Stimulated activated CD8-positive, alpha-beta memory T cell treated with anti-CD3 and anti-CD28 coated beads, Interleukin-15, amount 100 ng/mL, for 24 hours (primary cell): ENCODE measurements around the gene SIPA1L2.

Experiments used
- DNase-seq: peaks from one replicate; pipeline ENCODE4 v3.0.0-alpha.2; 2020; ENCODE audit warnings: low read depth

Gene SIPA1L2

DNA sequence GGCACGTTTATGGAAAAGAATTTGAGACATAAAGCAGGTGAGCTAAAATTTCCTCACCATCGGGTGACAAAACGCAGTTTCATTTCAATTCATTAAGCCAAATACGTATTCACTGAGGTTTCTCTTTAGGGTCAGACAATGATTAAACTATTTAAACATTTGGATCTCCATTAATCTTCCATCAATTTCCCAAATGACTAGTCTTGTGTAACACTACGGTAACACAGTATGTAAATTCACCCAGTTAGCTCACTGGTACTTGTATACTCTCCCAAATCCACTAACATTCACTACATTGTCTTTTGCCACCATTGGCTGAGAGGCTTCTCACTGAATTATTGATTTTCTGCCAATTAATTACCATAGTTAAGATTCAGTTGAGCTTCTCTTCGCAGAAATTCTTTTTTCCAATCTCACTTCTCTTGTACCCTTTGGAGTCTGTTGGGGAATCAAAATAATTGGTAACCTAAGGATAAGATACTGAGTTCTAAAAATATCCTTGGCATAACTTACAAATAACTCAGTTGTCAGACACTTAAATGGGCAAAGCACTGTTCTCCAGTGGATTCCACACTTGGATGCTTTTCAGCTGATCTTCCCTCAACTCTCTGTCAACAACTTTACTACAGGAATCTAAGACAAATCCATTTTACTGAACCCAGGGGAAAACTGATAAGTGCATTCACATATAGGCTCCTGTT, 40.7 kb downstream of the SIPA1L2 start:
- no peak for DNase-seq

DNA sequence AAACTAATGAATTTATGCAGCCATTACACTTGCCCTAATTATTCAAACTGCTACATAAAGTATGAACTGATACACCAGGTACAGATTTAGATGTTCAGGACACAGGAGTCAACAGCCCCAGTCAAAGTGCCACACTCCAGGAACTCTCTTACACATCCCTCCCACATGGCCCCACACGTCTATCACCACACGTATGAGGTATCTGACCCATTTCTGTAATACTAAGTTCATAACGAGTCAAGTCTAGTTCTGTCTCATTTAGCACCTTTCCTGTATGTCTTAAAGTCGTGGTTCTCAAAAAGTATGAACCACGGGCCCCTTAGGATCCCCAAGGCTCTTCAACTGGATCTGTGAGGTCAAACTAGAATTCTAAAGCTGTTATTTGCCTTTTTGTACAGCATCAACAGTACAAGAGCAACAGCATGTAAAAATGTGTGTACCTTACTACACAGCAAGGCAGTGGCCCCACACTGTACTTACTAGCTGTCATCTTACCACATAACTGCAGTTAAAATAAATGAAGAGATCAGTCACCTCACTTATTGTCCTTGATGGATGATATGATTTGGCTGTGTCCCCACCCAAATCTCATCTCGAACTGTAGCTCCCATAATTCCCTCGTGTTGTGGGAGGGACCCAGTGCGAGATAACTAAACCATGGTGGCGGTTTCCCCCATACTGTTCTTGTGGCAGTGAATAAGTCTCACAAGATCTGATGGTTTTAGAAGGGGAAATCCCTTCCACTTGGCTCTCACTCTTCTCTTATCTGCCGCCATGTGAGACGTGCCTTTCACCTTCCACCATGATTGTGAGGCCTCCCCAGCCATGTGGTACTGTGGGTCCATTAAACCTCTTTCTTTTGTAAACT, 42.6 kb downstream of the SIPA1L2 start:
- no peak for DNase-seq

DNA sequence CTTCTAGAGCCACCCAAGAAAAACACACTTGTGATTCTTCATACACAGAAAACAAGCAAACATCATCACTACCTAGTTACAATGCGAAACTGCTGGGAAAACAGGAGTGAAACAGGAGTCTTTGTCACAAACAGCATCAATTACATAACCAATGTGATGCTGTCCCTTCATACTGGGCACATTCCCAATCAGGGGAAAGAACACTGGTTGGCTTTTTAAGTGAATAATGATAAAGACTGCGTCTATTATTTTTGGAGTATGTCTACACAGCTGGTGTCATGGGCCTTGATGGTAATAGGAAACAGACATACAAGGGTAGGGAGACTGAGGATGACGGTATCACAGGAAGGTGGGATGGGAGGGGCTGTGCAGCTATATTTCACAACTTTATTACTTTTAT, 43.3 kb downstream of the SIPA1L2 start:
- no peak for DNase-seq

DNA sequence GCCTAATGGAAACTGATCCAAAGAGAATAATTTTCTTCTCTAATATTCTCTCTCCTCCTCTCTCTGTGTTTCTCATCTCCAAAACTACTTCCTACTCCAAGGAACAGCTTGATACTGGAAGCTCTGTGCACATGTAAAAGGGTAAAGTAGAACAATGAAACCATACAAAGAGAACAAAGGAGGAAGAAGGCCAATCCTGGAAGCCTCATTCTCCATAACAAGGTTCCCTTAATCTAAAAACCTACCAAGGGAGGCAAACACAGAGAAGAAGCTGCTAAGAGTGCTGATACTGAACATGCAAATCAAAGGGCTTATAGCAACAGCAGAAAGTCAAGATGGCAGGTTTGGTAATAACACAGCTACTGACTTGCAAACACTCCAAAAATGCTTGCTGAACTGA, 44.4 kb downstream of the SIPA1L2 start:
- no peak for DNase-seq

DNA sequence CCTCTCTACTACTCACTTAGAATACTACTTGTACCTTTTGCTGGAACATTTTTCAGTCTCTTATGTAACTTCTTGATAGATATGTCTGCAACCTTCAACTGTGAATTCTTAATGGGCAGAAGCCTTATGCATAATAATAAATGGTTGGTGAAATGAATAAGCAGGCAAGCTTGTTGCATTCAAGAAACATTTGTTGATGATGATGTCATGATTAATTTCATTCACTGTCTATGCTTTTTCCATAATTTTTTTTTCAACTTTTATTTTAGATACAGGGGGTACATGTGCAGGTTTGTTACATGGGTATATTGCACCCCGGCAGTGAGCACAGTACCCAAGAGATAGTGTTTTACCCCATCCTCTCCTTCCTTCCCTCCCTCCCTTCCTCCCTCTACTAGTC, 48.0 kb downstream of the SIPA1L2 start:
- no peak for DNase-seq
